Ascending aorta (tissue), 2 donors: ENCODE data around the gene PIP4P1. TPM values are rescaled to one million over a fixed set of nuclear protein-coding genes. Genes with fewer than 3 reads are reported as not detected.

Experiments
- DNase-seq, 2 donors: peaks; one replicate each; pipeline ENCODE4 v3.0.0-alpha.2; 2019; ENCODE audit warnings: low spot score in 2 of 2
- H3K27ac ChIP-seq, 2 donors: fragments of 200-600 bp; sonication (generic); one replicate each; pipeline ENCODE4 v1.5.1; 2016 to 2017; ENCODE audit warnings: mild to moderate bottlenecking in 1 of 2
- H3K27me3 ChIP-seq: fragments of 200-600 bp; sonication (generic); one replicate; pipeline ENCODE4 v1.5.1; 2017
- H3K36me3 ChIP-seq, 2 donors: fragments of 200-600 bp; sonication (generic); one replicate each; pipeline ENCODE4 v1.5.1; 2016
- H3K4me1 ChIP-seq, 2 donors: fragments of 200-600 bp; sonication (generic); one replicate each; pipeline ENCODE4 v1.5.1; 2016 to 2017; ENCODE audit warnings: mild to moderate bottlenecking in 1 of 2
- H3K4me3 ChIP-seq, 2 donors: fragments of 200-600 bp; sonication (generic); one replicate each; pipeline ENCODE4 v1.5.1; 2016 to 2017; ENCODE audit warnings: mild to moderate bottlenecking in 1 of 2
- H3K9me3 ChIP-seq, 2 donors: fragments of 200-600 bp; sonication (generic); one replicate each; pipeline ENCODE4 v1.5.1; 2016
- intact Hi-C: fragments of 100-400 bp; cut with DNase I; formaldehyde crosslinking; loops from one replicate; pipeline ENCODE4 v1.15.1; 2023
- total RNA-seq: library from RNA; depleted of rRNA; stranded (reverse); fragments of >200 nt; gene quantifications from one replicate; pipeline ENCODE4 v1.1.0, GENCODE V29; 2016
- TF ChIP-seq, protein P1 (sequence below), 3 experiments: fragments of 200-600 bp in 2 of 3; fragments of 450-650 bp in 1 of 3; sonication (generic) in 2 of 3; IDR thresholded peaks; one replicate each; pipeline ENCODE4 v1.5.1; 2016 to 2019; ENCODE audit warnings: antibody characterized with exemption in 3 of 3, mild to moderate bottlenecking in 1 of 3, moderate library complexity in 1 of 3

PIP4P1 gene
- total RNA-seq, 1 donor from 2014 or later = 30.7 TPM

- H3K9me3 ChIP-seq = no peaks in the 10 kb centered on the region
- intact Hi-C loops = no loop called here
- no peaks in the 10 kb centered on the region for H3K4me1 ChIP-seq
- no peaks in the 10 kb centered on the region for H3K27me3 ChIP-seq
- DNase-seq = no peak
- no peak overlapping the region for H3K27ac ChIP-seq
- TF ChIP-seq, protein P1, sequence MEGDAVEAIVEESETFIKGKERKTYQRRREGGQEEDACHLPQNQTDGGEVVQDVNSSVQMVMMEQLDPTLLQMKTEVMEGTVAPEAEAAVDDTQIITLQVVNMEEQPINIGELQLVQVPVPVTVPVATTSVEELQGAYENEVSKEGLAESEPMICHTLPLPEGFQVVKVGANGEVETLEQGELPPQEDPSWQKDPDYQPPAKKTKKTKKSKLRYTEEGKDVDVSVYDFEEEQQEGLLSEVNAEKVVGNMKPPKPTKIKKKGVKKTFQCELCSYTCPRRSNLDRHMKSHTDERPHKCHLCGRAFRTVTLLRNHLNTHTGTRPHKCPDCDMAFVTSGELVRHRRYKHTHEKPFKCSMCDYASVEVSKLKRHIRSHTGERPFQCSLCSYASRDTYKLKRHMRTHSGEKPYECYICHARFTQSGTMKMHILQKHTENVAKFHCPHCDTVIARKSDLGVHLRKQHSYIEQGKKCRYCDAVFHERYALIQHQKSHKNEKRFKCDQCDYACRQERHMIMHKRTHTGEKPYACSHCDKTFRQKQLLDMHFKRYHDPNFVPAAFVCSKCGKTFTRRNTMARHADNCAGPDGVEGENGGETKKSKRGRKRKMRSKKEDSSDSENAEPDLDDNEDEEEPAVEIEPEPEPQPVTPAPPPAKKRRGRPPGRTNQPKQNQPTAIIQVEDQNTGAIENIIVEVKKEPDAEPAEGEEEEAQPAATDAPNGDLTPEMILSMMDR (IDR thresholded peaks at IDR 0.05) = no peak
- no peaks in the 10 kb centered on the region for H3K36me3 ChIP-seq
- no peak overlapping the region for H3K4me3 ChIP-seq
These were observed 38.6 kb upstream of the PIP4P1 start for GRCh38 chr14:20499881-20500280.

- H3K36me3 ChIP-seq = no peaks in the 10 kb centered on the region
- H3K4me1 ChIP-seq = no peaks in the 10 kb centered on the region
- H3K4me3 ChIP-seq = no peak overlapping the region
- no peak for DNase-seq
- intact Hi-C loops = no loop called here
- H3K27ac ChIP-seq = no peak overlapping the region
- H3K9me3 ChIP-seq = no peaks in the 10 kb centered on the region
- TF ChIP-seq, protein P1 (IDR thresholded peaks at IDR 0.05) = no peak
- no peaks in the 10 kb centered on the region for H3K27me3 ChIP-seq
These were observed 37.9 kb upstream of the PIP4P1 start for GRCh38 chr14:20499108-20499507.

- Histone ChIP-seq H3K27ac (no peak overlapping the region), H3K4me3 (no peak overlapping the region), H3K36me3 (no peaks in the 10 kb centered on the region), H3K9me3 (no peaks in the 10 kb centered on the region), H3K4me1 (no peaks in the 10 kb centered on the region), H3K27me3 (no peaks in the 10 kb centered on the region)
- no peak for DNase-seq
- TF ChIP-seq, protein P1 (IDR thresholded peaks at IDR 0.05) = no peak
- intact Hi-C loops = no loop called here
These were observed 37.4 kb upstream of the PIP4P1 start for GRCh38 chr14:20498622-20499021.

- H3K27ac ChIP-seq = no peak overlapping the region
- no peak for DNase-seq
- H3K36me3 ChIP-seq = no peaks in the 10 kb centered on the region
- TF ChIP-seq, protein P1 (IDR thresholded peaks at IDR 0.05) = no peak
- H3K27me3 ChIP-seq = no peaks in the 10 kb centered on the region
- H3K9me3 ChIP-seq = no peaks in the 10 kb centered on the region
- H3K4me3 ChIP-seq = no peak overlapping the region
- no peaks in the 10 kb centered on the region for H3K4me1 ChIP-seq
- intact Hi-C loops = no loop called here
These were observed 33.9 kb upstream of the PIP4P1 start for GRCh38 chr14:20494935-20495766.

- Histone ChIP-seq H3K4me1 (no peaks in the 10 kb centered on the region), H3K4me3 (no peak overlapping the region), H3K27ac (no peak overlapping the region), H3K9me3 (no peaks in the 10 kb centered on the region), H3K36me3 (no peaks in the 10 kb centered on the region), H3K27me3 (no peaks in the 10 kb centered on the region)
- intact Hi-C loops = no loop called here
- TF ChIP-seq, protein P1 (IDR thresholded peaks at IDR 0.05) = no peak
- no peak for DNase-seq
These were observed 32.4 kb upstream of the PIP4P1 start for GRCh38 chr14:20493634-20494033.
